Measurements from ENCODE around the gene RRAD.
A peak's percentile ranks its signal among the peaks of the same experiment; 100 is the strongest.

Gene RRAD

DNA sequence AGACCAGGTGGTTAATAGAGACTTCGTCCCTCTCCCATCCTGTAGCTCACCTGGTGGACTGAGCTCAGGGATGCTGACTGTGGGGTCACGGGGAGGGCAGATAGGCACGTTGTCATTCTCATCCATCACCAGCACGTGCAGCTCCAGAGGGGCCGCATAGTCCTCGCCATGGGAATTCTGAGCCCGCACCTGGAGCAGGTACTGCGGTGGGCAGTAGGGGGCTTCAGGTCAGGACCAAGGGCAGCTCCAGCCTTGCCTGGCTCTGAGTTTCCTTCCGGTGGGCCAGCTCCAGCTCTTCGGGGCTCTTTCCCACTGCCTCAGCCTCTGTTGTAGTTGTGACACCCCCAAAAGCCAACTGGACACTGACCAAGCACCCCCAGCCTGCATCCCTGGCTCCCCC lies 12.3 kb downstream of the RRAD start:
- DNase-seq: no peak

DNA sequence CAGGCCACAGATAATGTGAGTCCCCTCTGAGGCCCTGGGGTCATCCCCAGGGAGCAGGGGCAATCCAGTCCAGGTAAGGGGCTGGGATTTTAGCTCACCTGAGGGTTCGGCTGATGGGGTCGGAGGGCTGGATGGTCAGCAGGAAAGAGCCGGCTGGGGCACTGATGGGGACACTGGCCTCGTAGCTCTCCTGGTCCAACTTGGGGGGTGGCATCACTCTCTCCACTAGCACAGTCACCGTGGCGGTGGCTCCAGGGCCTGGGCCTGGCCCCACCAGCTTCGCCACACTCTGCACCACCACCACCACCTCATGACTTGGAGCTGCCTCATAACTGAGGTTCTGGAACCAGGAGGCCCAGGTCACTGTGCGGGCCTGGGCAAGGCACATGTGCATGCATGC lies 13.5 kb downstream of the RRAD start:
- no peak for DNase-seq

DNA sequence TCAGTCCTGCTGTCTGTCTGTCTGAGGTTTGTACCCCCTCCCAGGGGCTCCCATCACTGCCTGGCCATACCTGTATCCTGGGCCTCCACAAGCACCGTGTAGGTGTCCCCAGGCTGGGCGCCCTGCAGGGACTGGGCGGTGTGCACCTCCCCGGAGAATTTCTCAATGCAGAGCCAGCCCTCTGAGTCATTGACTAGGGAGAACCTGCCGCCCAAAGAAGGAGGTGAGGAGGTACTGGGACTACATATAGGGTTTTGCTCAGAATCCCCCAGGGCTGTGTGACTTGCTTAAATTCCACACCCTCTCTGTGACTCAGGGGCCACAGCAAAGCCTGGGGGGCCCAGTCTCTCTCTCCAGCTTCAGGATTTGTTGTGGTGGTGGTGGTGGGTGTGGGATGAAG lies 14.2 kb downstream of the RRAD start:
- no peak for DNase-seq

DNA sequence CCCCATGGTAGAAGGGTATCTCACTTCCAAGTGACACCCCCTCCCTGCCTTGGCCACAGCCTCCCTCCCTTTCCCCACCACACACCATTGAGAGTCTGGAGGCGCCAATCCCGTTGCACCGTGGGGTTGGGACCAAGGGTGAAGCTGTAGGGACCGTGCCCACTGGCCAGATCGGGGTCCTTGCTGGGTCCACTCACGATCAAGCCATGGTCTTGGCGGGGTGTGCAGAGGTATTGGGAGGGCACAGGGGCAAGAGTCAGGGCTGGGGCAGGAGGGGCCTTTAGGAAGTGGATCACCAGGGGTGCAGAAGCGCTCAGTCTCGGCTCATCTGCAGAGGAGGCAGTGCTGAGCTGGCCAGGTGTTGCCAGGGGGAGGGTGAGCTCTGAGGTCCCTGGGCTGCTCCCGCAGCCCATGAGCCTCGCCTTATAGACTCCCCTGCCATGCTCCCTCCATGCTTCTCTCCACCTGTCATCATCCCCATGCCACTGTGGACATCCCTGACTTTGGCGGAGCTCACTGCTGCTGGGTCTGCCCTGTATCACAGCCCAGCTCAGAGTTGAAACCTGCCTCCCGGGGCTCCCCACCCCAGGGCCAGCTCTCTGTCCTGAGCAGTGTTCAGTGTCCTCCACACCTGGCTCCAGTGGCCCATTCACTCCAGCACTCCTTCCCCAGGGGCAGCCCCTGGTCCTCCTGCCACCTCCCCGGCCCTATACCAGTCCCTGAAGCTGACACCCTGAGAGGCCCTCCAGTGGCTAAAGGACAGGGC lies 15.0 kb downstream of the RRAD start:
- DNase-seq: no peak

DNA sequence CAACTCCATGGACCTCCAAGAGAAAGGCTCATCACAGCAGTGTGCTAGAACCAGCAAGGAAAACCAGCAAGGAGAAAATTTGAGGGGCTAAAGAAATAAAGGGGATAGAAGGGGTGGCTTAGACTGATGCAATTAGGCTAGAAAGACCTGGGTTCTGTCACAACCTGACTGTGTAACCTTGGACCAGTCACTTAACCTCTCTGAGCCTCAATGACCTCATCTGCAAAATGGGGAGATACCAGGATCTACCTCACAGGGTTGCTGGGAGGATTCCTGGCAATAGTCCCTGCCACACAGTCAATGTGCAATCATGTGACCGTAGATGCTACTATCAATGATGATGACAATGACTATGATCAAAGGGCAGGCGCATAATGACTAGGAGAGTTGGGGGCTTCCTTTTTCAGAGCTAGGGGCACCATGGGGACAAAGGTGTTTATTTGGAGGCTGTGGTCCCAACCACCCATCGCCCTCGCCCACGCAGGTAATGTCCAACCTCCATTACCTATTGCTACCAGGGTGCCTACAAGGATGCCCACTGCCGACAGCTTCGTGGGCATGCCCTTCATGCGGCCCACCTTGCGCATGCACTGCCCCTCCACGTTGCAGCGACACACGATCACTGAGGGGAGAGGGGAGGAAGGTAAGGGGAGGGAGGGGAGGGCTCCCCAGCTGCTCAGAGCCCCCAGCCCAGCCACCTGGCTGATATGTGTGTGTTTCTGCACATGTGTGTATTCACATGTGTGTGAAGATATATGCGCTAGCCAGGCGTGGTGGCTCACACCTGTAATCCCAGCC lies 16.4 kb downstream of the RRAD start:
- no peak for DNase-seq

DNA sequence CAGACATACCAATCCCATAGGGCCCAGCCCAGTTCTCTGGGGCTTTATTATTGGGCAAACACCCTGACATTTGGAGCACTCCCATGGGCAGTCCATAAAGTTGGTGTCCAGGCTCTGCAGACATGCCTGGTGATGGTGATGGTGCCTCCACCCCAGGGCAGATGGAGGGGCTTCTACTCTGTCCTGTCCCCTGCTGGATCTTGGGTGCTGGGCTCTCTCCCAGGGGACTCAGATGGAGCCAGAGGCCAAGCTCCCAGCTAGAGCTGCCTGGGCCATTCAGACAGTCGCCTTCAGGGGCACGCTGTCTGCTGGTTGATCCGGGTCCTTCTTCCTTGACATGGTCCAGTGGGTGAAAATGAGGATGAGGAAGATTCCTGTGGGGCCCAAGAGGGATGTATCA lies 17.2 kb downstream of the RRAD start:
- DNase-seq: no peak

DNA sequence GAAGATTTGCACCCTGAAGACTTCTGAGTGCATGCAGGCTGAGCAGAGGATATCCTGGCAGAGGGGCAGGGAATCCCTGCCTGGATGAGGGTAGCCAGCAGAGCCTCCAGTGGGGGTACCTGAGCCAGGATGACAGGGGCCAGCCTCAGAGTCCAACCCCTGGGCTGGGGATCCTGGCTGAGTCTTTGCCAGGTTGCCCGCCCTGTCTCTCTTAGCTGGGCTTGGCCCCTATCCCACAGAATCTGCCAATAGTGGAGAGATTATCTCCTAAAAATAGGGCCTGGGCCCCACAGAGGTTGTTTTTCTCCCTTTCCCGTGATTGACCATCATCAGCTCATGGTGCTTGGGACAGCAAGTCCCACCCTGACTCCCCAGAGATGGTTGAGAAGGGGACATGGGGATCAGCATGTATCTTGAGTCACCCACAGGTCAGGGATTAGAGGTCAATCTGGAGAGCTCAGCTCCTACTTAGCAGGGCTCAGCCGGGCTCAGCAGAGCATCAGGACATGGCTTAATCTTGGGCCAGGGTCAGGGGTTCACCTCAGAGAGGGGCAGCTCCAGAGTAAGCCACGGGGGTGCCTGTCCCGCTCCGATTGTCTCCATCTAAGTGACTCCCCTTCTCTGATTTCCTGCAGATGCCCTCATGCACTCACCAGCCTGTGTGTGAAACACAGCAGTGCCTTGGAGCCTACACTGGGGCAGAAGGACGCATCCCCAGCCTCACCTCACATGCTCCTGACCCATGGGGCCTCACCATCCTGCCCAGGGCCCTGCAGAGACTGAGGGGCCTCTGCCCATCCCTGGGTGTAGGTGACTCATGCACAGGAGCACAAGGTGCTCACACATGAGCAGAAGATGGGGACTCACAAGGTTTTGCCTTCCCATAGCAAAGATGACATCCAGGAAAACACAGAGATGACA lies 18.2 kb downstream of the RRAD start:
- no peak for DNase-seq

DNA sequence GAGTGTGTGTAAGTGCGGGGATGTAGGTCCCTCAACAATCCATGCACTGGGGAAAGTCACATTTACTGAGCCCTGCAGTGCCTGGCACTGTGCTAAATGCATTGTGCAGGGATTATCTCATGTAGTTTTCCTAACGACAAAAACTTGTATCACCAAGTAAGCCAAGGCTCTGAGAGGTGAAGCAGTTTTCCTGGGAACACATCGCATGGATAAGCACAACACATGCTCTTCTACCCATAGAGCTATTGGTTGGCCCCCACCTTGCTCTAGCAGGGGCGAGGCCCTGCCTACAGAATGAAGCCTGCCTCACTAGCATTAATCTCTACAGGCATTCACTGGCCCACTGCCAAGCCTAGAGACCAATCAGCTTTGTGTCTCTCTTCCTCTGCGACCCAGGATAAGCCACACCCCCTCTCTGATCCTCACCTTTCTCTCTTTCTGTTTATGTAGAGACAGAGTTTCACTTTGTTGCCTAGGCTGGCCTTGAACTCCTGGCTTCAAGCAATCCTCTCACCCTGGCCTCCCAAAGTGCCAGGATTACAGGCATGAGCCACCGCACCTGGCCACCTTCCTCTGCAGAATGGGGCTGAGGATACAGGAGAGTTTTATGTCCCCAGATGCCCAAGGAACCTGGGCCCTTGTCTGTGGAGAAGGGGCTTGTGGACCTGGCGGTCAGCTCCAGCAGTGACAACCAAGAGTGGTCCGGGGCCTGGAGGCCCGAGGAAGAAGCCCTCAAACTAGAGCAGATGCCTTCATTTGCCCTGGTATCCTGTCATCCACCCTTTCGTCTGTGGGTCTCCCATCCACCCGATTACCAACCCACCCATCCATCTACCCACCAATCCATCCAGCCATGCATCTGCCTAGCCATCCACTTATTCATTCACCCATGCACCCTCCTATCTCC lies 19.4 kb downstream of the RRAD start:
- DNase-seq: peak; percentile 62

DNA sequence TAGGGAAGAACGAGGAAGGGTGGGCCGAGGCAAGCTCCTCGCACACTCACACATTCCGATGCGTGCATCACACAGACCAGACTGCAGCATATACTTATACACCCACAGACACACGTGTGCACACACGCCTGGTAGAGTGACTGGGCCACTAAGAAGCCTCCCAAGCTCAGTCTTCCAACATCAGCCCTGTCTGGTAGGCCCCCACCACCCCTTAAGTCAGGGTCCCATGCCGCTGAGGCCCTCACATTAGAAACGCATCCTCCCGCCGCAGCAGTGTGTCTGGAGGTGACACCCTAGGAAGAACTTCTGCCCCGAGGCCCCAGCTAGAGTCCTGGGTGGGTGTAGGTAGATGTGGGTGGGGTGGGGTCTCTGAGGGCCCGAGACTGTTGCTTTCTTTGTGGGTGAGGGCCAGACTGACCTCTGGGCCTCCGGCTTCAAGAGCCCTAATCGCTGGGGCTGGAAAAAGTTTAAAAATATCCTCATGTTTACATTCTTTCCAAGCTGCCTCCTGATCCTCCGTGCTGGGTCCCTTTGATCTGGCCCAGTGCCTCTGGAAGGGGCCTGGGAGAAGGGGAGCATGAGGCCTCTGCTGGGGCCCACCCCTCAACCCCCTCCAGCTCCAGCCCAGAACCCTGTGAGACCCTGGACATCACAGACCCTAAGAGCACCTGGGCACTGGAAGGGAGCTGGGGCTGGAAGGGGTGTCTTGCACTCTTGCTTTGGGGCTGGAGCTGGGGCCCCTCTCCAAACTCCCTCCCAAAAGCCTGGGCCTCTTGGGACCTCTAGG lies 20.3 kb downstream of the RRAD start:
- DNase-seq: no peak

DNA sequence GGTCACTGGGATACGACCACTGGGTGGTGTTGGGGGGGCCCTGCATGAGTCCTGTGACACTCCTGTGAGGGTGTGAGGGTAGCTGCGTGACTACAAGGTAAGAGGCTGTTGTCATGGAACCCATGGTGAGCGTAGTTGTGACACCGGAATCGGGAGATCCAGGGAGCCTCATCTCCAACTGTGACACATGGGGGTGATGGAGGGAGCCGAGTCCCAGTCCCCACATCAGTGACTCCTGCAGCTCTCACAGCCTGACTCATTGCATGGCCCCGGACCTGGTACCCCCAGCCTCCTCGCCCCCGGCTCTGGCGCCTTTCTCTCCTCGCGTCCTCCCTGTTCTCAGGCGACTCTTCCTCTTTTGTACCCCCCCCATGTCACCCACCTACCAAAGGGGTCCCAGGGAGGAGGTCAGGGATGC lies 20.9 kb downstream of the RRAD start:
- no peak for DNase-seq

DNA sequence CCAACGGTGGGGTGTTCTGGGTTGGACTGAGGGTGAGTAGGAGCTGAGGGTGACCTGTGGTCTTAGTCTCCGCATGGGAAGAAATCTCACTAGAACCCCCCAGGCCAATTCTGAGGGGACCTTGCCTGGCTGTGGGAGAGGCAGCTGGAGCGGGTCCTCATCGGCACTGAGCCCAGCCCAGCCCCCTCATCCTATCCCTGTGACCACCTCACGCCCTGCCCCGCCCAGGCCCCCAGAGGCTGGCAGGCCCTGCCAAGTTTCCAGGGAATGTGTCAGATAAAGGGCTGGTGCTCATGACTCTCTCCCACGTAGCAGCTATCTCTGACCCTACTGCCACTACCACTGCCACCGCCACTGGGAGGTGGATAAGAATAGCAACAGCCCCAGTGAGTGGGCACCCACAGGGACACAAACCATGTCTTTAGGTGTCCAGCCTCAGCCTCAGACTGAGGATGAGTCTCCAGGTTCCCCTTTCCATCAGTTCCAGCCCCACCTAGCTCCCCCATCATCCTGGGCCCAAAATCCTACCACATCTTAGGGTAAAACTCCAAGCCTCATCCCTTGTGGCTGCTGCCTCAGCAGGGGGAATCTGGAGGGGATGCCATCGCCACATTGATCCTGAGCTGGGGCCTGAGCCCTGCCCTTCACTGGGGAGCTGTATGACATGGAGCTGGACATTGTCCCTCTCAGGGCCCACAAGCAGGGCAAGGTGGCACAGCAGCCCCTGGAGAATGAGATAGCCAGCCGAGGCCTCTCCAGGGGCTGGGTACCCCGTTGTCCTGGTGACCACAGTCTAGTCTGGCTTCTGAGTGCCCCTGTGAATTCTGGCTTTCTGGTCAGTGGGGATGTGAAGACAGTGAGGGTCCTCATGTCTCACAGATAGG lies 21.5 kb downstream of the RRAD start:
- DNase-seq: no peak

DNA sequence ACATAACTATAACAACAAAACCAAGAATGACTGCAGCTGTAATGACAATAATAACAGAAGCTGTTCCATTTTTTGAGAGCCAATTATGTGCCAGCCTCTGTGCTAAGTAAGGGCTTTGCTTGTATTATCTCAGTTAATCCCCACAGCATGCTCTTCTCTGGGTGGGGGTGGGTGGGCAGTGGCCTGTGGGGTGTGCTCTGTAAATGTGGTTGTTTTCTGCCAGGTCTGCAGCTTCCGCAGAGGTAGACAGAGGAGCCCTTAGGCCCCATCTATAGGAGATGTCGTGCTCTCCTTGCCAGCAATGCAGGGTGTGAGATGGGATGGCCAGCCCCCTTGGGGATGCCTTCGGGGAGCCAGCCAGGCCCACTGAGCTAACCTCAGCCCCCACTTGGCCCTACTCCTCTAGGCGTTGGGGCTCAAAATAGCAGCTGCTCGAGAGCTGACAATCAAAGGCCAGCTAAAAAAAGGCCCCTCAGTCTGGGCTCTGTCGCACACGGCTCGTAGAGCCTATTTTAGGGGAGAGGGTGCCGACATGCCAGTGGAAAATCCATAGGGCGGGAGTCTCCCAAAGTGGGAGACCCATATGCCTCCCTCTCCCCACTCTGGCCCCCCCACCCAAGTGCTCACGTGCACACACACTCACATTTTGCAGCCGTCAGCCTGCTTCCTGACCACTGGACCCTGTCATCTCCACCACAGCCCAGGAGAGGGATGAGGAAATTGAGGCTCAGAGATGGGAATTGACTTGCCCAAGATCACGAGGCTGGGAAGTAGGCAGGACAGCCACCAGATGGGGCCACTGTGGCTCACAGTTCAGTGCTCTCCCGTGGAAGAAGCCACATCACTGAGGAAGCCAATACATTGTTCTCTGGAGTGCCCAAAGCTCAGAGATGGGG lies 22.4 kb downstream of the RRAD start:
- no peak for DNase-seq

DNA sequence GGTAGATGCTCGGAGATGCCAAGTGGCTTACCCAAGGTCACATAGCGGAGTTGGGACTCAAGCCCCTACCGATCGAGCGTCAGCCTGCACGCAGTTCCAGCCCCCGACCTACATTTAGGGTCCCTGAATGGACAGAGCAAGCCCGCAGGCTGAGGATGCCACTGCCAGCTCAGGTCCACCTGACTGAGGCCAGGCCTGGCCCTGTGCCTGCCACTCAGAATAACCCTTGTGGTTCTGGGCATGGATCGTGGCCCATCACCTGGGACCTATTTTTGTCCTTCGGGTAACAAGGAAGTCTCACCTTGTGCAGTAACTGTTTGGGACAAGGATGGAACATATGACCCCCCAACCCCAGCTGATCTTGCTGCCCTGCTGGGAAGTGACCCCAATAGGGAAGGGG lies 23.7 kb downstream of the RRAD start:
- DNase-seq: no peak

DNA sequence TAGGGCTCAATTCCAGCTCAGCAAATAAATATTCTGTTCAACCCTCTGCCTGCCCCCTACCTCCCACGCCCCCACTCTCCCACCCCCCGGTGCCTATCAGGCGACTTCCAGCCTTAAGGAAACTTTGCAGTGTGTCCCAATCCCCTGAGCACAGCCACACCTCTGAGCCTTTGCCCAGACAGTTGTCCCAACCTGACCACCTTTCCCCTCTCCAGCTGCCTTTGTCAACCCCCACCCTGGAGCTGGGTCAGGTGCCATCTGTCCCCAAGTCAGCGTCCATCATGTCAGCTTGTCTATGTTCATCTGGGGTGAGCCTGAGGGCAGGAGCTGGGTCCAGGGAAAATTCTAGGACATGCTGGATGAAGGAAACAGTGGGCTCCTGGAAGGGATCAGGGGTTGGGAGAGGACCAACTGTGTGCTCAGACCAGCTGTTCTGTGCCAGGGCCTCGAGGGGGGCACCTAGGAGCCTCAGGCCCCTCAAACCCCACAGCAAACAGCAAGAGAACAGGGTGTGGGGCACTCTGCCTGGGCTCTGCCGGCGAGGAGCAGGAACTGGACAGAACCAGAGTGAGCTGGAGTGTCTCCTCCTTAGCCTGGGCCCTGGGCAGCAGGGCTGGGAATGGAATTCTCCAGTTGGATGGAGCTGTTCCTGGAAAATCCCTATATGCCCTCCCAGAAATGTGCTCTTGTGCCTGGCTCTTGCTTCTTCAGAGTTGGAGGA lies 24.5 kb downstream of the RRAD start:
- no peak for DNase-seq

DNA sequence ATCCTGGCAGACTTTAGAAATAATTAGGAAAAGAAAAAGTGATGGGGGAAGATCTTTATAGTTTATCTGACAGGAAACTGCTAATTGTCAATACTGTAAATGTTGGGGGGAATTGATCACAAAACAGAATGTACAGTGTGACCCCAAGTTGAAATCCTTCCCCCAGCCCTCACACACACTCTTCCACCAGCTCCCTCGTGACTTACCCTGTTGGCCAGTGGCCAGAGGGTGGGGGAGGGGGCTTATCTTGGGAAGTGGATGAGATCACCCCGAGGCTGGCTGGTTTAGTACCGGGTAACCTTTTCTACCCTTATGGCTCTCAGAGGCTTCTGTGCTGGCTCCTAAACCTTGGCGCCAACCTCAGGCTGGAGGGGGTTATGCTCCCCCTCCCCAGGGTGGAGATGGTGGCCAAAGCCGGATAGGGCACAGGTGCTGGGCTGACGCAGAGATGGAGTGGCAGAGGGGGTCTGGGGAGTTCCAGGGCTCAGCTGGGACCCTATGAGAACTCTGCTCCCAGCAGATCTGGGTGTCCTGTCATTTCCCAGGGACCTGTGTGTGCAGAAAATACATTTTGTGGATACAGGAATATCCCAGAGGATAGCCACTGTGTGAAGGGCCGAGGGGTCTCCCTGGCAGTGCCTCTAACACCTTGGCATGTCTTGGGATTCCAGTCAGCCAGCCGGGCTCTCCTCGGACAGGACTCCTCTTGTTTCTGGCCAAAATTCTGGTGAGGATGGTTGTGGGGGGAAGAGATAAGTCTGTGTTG lies 25.2 kb downstream of the RRAD start:
- peak; percentile 72 for DNase-seq

DNA sequence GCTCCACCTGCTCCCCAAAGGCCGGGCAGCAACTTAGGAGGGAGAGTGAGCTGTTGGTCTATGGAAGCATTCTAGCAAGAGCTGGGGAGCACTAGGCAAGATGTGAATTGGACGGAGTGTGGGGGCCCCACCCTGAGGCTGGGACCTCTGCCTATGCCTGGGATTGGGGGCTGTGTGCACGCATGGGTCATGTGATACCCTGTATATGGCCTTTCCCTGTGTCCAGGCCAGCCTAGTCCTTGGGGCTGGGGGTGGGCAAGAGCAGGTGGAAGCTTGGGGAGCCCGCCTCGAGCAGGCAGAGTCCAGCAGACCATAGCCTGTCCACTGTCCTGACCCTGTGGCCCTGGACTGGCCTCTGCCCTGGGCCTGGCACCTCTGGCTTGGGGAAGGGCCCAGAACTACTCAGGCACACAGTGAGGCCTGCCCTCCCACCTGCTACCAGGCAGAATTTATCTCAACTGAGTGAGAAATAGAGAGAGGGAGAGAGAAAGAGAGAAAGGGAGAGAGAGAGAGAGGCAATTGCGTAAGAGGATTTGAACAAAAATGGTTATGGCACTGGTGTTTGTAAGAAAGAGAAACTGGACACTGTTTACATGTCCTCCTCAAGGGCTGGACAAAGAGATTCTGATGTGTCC lies 25.9 kb downstream of the RRAD start:
- no peak for DNase-seq

DNA sequence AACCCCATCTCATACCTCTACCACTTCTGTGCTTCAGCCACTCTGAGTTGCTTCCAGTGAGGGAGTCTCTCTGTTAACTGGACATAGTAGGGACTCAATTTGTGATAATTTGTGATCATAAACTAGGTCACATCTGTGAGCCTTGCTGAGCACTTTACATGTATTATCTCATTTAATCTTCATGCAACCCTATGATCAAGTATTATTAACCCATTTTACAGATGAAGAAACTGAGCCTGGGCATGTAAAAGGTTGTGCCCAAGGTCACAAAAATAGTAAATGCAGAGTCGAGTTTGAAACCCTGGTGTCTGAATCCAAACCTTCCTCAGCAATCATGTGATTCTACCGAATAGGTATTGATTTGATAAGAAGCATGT lies 26.4 kb downstream of the RRAD start:
- DNase-seq: no peak
